Gastrocnemius medialis (tissue), 4 donors: ENCODE measurements around the gene SND1. TPM values are rescaled to one million over a fixed set of nuclear protein-coding genes. Genes with fewer than 3 reads are reported as not detected.

Source experiments
- ATAC-seq, 2 donors: fragments of 150-250 bp; one replicate each; pipeline ENCODE4 v1.9.1; 2016
- DNase-seq, 2 donors: peaks; one replicate each; pipeline ENCODE4 v3.0.0-alpha.2; 2019
- H3K27ac ChIP-seq, 4 donors: fragments of 200-600 bp; sonication (generic); 1 replicate in 1 of 4; 2 replicates in 3 of 4; pipeline ENCODE4 v1.5.1; 2016 to 2018; ENCODE audit warnings: mild to moderate bottlenecking in 2 of 4, moderate library complexity in 1 of 4
- H3K27me3 ChIP-seq, 3 donors: fragments of 200-600 bp; sonication (generic) in 2 of 3; 1 replicate in 1 of 3; 2 replicates in 2 of 3; pipeline versions ENCODE4 v1.5.1 to v1.6.0; 2016 to 2019; ENCODE audit warnings: mild to moderate bottlenecking in 1 of 3, moderate library complexity in 1 of 3
- H3K36me3 ChIP-seq, 2 donors: fragments of 200-600 bp; sonication (generic) in 1 of 2; one replicate each; pipeline ENCODE4 v1.5.1; 2017 to 2018
- H3K4me1 ChIP-seq, 2 donors: fragments of 200-600 bp; sonication (generic) in 1 of 2; one replicate each; pipeline ENCODE4 v1.5.1; 2016 to 2017; ENCODE audit warnings: mild to moderate bottlenecking in 2 of 2
- H3K4me3 ChIP-seq, 4 donors: fragments of 200-600 bp; sonication (generic) in 3 of 4; 1 replicate in 1 of 4; 2 replicates in 3 of 4; pipeline ENCODE4 v1.5.1; 2016 to 2019; ENCODE audit warnings: mild to moderate bottlenecking in 2 of 4
- H3K9me3 ChIP-seq, 3 donors: fragments of 200-600 bp; sonication (generic) in 2 of 3; 1 replicate in 1 of 3; 2 replicates in 2 of 3; pipeline ENCODE4 v1.5.1; 2016 to 2019
- POLR2A ChIP-seq, 2 donors: fragments of 450-650 bp; IDR thresholded peaks; one replicate each; pipeline ENCODE4 v1.6.1; 2017; ENCODE audit warnings: antibody characterized with exemption in 2 of 2, mild to moderate bottlenecking in 2 of 2, moderate library complexity in 2 of 2
- in situ Hi-C, 4 donors: fragments of 200-750 bp; cut with MboI; loops; one replicate each; pipeline versions ENCODE4 v1.15.0 to v1.8.0; 2017; ENCODE audit warnings: low sequenced_read_pairs in 4 of 4
- intact Hi-C: fragments of 100-400 bp; cut with DNase I; formaldehyde crosslinking; loops from one replicate; pipeline ENCODE4 v1.15.1; 2023; ENCODE audit warnings: low total_unique reads
- total RNA-seq, 4 donors: library from RNA; depleted of rRNA; stranded (reverse); fragments of >200 nt; gene quantifications; one replicate each; pipeline versions ENCODE4 v1.1.0 to v1.2.3, GENCODE V29; 2016
- TF ChIP-seq, protein P1 (sequence below), 5 experiments: fragments of 450-650 bp in 3 of 5; fragments of 200-600 bp in 2 of 5; sonication (generic) in 2 of 5; IDR thresholded peaks in 4 of 5; conservative IDR thresholded peaks in 1 of 5; 1 replicate in 4 of 5; 2 replicates in 1 of 5; pipeline ENCODE4 v1.5.1; 2016 to 2019; ENCODE audit warnings: antibody characterized with exemption in 5 of 5, mild to moderate bottlenecking in 3 of 5, moderate library complexity in 3 of 5

The SND1 gene
- total RNA-seq, 4 donors from 2014 or later: 30.4 to 73.0 (median 50.3) TPM

DNA sequence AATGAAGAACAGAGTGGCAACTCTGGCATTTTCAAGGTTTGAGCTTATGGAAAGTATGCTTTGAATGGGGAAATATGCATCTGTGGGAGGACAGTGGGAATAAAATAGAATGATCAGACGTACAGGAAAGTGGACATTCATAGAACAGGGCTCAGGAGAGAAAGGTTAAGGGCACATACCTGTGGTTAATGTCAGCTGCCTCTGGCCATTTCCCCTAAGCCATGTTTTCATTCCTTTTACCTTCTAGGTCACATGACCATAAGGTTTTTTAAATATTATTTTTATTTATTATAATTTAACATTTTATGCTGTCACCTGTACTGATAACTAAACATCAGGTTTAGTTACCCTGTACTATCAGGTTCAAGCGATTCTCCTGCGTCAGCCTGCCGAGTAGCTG, 326.4 kb downstream of the SND1 start:
- H3K27me3 ChIP-seq: no peaks in the 10 kb centered on the region
- no peaks in the 10 kb centered on the region for H3K4me1 ChIP-seq
- H3K4me3 ChIP-seq: no peak overlapping the region
- H3K9me3 ChIP-seq: no peaks in the 10 kb centered on the region
- DNase-seq: no peak
- ATAC-seq: no peak
- TF ChIP-seq, protein P1, sequence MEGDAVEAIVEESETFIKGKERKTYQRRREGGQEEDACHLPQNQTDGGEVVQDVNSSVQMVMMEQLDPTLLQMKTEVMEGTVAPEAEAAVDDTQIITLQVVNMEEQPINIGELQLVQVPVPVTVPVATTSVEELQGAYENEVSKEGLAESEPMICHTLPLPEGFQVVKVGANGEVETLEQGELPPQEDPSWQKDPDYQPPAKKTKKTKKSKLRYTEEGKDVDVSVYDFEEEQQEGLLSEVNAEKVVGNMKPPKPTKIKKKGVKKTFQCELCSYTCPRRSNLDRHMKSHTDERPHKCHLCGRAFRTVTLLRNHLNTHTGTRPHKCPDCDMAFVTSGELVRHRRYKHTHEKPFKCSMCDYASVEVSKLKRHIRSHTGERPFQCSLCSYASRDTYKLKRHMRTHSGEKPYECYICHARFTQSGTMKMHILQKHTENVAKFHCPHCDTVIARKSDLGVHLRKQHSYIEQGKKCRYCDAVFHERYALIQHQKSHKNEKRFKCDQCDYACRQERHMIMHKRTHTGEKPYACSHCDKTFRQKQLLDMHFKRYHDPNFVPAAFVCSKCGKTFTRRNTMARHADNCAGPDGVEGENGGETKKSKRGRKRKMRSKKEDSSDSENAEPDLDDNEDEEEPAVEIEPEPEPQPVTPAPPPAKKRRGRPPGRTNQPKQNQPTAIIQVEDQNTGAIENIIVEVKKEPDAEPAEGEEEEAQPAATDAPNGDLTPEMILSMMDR (IDR thresholded peaks at IDR 0.05 in 4 of 5, conservative IDR thresholded peaks at IDR 0.05 in 1 of 5): no peak
- TF ChIP-seq POLR2A (IDR thresholded peaks at IDR 0.05): no peak
- H3K27ac ChIP-seq: no peak overlapping the region
- no peaks in the 10 kb centered on the region for H3K36me3 ChIP-seq
- in situ Hi-C loops (no loop called here), intact Hi-C loops (no loop called here)

DNA sequence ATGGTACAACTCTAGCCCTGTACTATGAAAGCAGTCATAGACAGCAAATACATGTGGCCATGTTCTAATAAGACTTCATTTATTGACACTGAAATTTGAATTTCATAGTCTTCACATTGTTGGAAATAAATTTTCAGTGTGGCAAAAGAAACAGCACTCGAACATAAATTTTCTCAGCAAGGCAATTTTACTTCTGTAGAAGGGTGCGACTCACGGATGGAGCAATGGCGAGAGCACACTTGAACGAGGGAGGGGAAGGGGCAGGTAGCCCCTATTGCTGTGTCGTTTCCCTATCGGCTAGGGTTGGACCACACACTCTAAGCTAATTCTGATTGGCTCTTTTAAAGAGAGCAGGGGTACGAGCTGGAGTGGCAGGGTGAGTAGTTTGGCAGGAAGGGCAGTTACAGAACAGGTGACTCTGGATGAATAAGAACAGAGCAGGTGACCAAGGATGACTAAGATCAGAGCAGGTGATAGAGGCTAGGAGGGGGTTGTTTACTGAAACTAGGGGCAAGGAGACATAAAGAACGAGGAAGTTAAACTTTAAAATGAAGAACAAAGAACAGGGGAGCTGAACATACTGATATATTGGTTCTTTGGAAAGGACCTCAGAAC, 327.2 kb downstream of the SND1 start:
- Histone ChIP-seq H3K36me3 (no peaks in the 10 kb centered on the region), H3K9me3 (no peaks in the 10 kb centered on the region), H3K4me1 (no peaks in the 10 kb centered on the region), H3K4me3 (no peak overlapping the region), H3K27ac (no peak overlapping the region), H3K27me3 (no peaks in the 10 kb centered on the region)
- TF ChIP-seq, protein P1 (IDR thresholded peaks at IDR 0.05 in 4 of 5, conservative IDR thresholded peaks at IDR 0.05 in 1 of 5): no peak
- TF ChIP-seq POLR2A (IDR thresholded peaks at IDR 0.05): no peak
- in situ Hi-C loops (no loop called here), intact Hi-C loops (no loop called here)
- no peak for ATAC-seq
- no peak for DNase-seq

DNA sequence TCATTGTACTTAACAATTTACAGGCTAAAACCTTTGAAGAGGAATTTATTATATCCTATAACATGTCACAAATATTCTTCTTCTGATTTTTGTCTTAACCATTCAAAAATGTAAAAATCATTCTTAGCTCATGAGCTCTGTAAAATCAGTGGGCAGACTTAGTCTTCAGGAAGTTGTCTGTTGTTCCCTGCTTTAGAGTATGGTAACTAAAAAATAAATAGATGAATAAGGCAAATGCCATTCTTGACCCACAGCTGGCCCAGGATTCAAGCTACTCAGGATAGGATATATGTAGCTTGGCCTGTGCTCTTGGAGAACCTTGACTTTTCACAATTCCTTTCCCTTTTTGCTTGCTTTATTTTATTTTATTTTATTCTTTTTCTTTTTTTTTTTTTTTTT, 327.7 kb downstream of the SND1 start:
- no peak overlapping the region for H3K27ac ChIP-seq
- H3K9me3 ChIP-seq: no peaks in the 10 kb centered on the region
- no peaks in the 10 kb centered on the region for H3K36me3 ChIP-seq
- TF ChIP-seq POLR2A (IDR thresholded peaks at IDR 0.05): no peak
- TF ChIP-seq, protein P1 (IDR thresholded peaks at IDR 0.05 in 4 of 5, conservative IDR thresholded peaks at IDR 0.05 in 1 of 5): no peak
- H3K27me3 ChIP-seq: no peaks in the 10 kb centered on the region
- H3K4me3 ChIP-seq: no peak overlapping the region
- ATAC-seq (no peak), DNase-seq (no peak)
- H3K4me1 ChIP-seq: no peaks in the 10 kb centered on the region
- in situ Hi-C loops: no loop called here
- intact Hi-C loops: no loop called here

DNA sequence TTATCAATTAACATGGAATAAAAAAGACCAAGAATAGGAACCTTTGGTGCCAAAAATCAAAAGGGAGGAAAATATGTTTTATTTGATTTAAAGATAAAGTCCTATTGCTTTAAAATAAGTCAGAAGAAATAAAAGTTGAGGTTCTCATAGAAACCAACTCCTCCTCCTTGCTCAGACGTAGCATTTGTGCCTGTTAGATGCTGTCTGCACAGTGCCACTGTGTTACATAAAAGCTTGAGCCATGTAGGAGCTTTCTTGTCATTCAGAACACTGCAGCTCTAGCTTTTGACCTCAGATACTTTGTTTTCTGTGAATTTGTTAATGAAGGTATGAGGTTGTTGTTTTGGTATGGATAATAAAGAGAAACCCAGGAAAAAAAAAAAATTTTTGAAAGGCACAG, 328.9 kb downstream of the SND1 start:
- intact Hi-C loops: no loop called here
- Histone ChIP-seq H3K4me1 (no peaks in the 10 kb centered on the region), H3K4me3 (no peak overlapping the region), H3K27me3 (no peaks in the 10 kb centered on the region), H3K9me3 (no peaks in the 10 kb centered on the region), H3K27ac (no peak overlapping the region), H3K36me3 (no peaks in the 10 kb centered on the region)
- TF ChIP-seq POLR2A (IDR thresholded peaks at IDR 0.05): no peak
- TF ChIP-seq, protein P1 (IDR thresholded peaks at IDR 0.05 in 4 of 5, conservative IDR thresholded peaks at IDR 0.05 in 1 of 5): no peak
- ATAC-seq: no peak
- no peak for DNase-seq
- in situ Hi-C loops: no loop called here

DNA sequence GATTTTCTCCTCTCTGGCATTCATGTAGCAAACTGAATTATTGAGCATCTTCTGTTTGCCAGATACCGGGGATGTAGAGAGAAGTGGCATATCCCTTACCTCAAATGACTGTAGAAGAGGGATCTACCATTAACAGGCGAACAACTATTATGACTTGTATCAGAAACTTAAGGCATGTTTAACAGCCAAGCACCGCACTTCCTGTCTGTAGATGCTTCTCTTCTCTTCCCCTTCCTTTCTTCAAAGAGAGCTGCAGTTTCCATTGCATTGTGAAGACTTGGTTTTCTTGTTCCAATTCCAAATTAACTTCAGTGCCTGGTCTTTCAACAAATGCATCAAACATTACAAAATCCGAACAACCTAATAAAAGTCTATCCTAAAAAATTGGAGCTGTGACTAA, 330.0 kb downstream of the SND1 start:
- ATAC-seq (no peak), DNase-seq (no peak)
- H3K4me1 ChIP-seq: no peaks in the 10 kb centered on the region
- no peaks in the 10 kb centered on the region for H3K36me3 ChIP-seq
- intact Hi-C loops (no loop called here), in situ Hi-C loops (no loop called here)
- H3K9me3 ChIP-seq: no peaks in the 10 kb centered on the region
- H3K27ac ChIP-seq: no peak overlapping the region
- TF ChIP-seq, protein P1 (IDR thresholded peaks at IDR 0.05 in 4 of 5, conservative IDR thresholded peaks at IDR 0.05 in 1 of 5): no peak
- no peak for TF ChIP-seq POLR2A (IDR thresholded peaks at IDR 0.05)
- H3K4me3 ChIP-seq: no peak overlapping the region
- H3K27me3 ChIP-seq: no peaks in the 10 kb centered on the region
